ENCODE data around the gene ECT2.

- TF ChIP-seq POLR2A (IDR thresholded peaks at IDR 0.05): no peak
- TF ChIP-seq CTCF (IDR thresholded peaks at IDR 0.05): no peak
These were observed 42.6 kb upstream of the ECT2 start for GRCh38 chr3:172707967-172708366.
